OCI-LY7 (cell line): ENCODE data around the gene USO1. TPM values are rescaled to one million over a fixed set of nuclear protein-coding genes. Genes with fewer than 3 reads are reported as not detected.

ENCODE experiments used
- BruUV-seq: library from RNA; stranded (reverse); fragments of 400-500 nt; replicated peaks from 2 replicates; lab custom pipeline; 2021; lab: Mats Ljungman, UMichigan
- CTCF ChIA-PET: fragments of 300-600 bp; sonication (Branson Sonifier 250); formaldehyde crosslinking; loops from one replicate; lab custom pipeline; 2022; ENCODE audit warnings: antibody characterized with exemption; ENCODE audit not compliant: unreplicated experiment; lab: Charles Lee
- POLR2A ChIA-PET: fragments of 300-600 bp; sonication (Branson Sonifier 250); formaldehyde crosslinking; loops from one replicate; lab custom pipeline; 2022; ENCODE audit warnings: antibody characterized with exemption; lab: Charles Lee
- DNase-seq: peaks from one replicate; pipeline ENCODE4 v3.0.0-alpha.2; 2015; ENCODE audit warnings: low spot score
- H2AFZ ChIP-seq: fragments of 200-600 bp; sonication (generic), shearing (Covaris generic); 2 replicates; pipeline ENCODE4 v1.6.1; 2014; ENCODE audit warnings: mild to moderate bottlenecking, antibody characterized with exemption, low read length, moderate library complexity
- H3K27ac ChIP-seq: fragments of 200-600 bp; sonication (generic); 2 replicates; pipeline ENCODE4 v1.5.1; 2014; ENCODE audit warnings: mixed run types, low read depth, mild to moderate bottlenecking, moderate library complexity, low read length, inconsistent platforms; ENCODE audit not compliant: poor library complexity, severe bottlenecking
- H3K36me3 ChIP-seq: fragments of 200-600 bp; sonication (generic); 2 replicates; pipeline ENCODE4 v1.6.1; 2014; ENCODE audit warnings: mild to moderate bottlenecking, antibody characterized with exemption, low read length, moderate library complexity, mixed read lengths; ENCODE audit not compliant: insufficient read depth
- H3K4me1 ChIP-seq: fragments of 200-600 bp; sonication (generic); 2 replicates; pipeline ENCODE4 v1.5.1; 2014; ENCODE audit warnings: mild to moderate bottlenecking, low read length; ENCODE audit not compliant: insufficient read depth, poor library complexity, severe bottlenecking
- H3K4me2 ChIP-seq: fragments of 200-600 bp; sonication (generic); 2 replicates; pipeline ENCODE4 v1.6.1; 2014; ENCODE audit warnings: mild to moderate bottlenecking, low read length
- H3K4me3 ChIP-seq: fragments of 200-600 bp; sonication (generic); 2 replicates; pipeline ENCODE4 v1.5.1; 2014; ENCODE audit warnings: mild to moderate bottlenecking, low read depth, low read length; ENCODE audit not compliant: poor library complexity, severe bottlenecking
- H3K79me2 ChIP-seq: fragments of 200-600 bp; sonication (generic); 2 replicates; pipeline ENCODE4 v1.6.1; 2016; ENCODE audit warnings: low read depth, mild to moderate bottlenecking, low read length, moderate library complexity, mixed read lengths; ENCODE audit not compliant: insufficient read depth
- H3K9me2 ChIP-seq: fragments of 200-600 bp; sonication (generic); 2 replicates; pipeline ENCODE4 v1.6.1; 2016; ENCODE audit warnings: mild to moderate bottlenecking, low read length, mixed read lengths; ENCODE audit not compliant: insufficient read depth
- H3K9me3 ChIP-seq: fragments of 200-600 bp; sonication (generic); 2 replicates; pipeline ENCODE4 v1.6.1; 2014; ENCODE audit warnings: mild to moderate bottlenecking, mixed run types, low read length, mixed read lengths
- H4K20me1 ChIP-seq: fragments of 200-600 bp; sonication (generic); 2 replicates; pipeline ENCODE4 v1.6.1; 2014; ENCODE audit warnings: mild to moderate bottlenecking, antibody characterized with exemption, low read length, moderate library complexity, mixed read lengths; ENCODE audit not compliant: insufficient read depth
- CTCF ChIP-seq: fragments of 200-600 bp; sonication (generic); conservative IDR thresholded peaks from 2 replicates; pipeline ENCODE4 v1.5.1; 2014; ENCODE audit warnings: mild to moderate bottlenecking, antibody characterized with exemption, low read length, moderate library complexity, mixed read lengths
- EZH2phosphoT487 ChIP-seq: fragments of 200-600 bp; sonication (generic); IDR thresholded peaks from 2 replicates; pipeline ENCODE4 v1.6.1; 2018; ENCODE audit warnings: low read depth, borderline replicate concordance, mild to moderate bottlenecking, mixed run types, antibody characterized with exemption, low read length, moderate library complexity, mixed read lengths
- intact Hi-C: fragments of 100-400 bp; cut with micrococcal nuclease; formaldehyde crosslinking; loops from one replicate; pipeline ENCODE4 v1.10.0; 2022; ENCODE audit not compliant: unreplicated experiment
- total RNA-seq, 2 experiments: library from RNA; depleted of rRNA in 1 of 2; stranded (reverse); fragments of >200 nt in 1 of 2; shearing (Covaris generic) in 1 of 2; gene quantifications; 2 replicates each; pipeline ENCODE4 v1.2.3, GENCODE V29; 2014 to 2022

Gene USO1
- total RNA-seq, 2 experiments from 2014 or later = 38.0 to 54.6 TPM

GRCh38 chr4:75733369-75733768 is 9.0 kb downstream of the USO1 start:
- Histone ChIP-seq H3K36me3 (peaks cover 16% of the 10 kb centered on the region), H2AFZ (no peak overlapping the region), H4K20me1 (no peaks in the 10 kb centered on the region), H3K27ac (no peak overlapping the region), H3K9me3 (no peaks in the 10 kb centered on the region), H3K4me2 (no peak overlapping the region), H3K79me2 (peaks cover 40% of the 10 kb centered on the region; the same call in 1 of the 2 replicates), H3K9me2 (no peaks in the 10 kb centered on the region), H3K4me1 (no peaks in the 10 kb centered on the region), H3K4me3 (no peak overlapping the region)
- ChIA-PET POLR2A (interaction anchor here (0.7 kb wide), 1 partner anchor 14 kb away, joined by 3 read pairs; no protein-coding TSS in a partner anchor), CTCF (no interaction called here)
- BruUV-seq = no TSS peak
- no peak for DNase-seq
- TF ChIP-seq CTCF = no peak
- intact Hi-C loops = no loop called here

- CTCF ChIA-PET = interaction anchor here (0.7 kb wide), 1 partner anchor 13 kb away, joined by 3 read pairs; no protein-coding TSS in a partner anchor
- Histone ChIP-seq H3K4me1 (peaks cover 9% of the 10 kb centered on the region), H3K9me3 (no peaks in the 10 kb centered on the region), H4K20me1 (no peaks in the 10 kb centered on the region), H3K79me2 (peaks cover 35% of the 10 kb centered on the region; the same call in 1 of the 2 replicates), H3K27ac (no peak overlapping the region), H3K9me2 (no peaks in the 10 kb centered on the region), H3K4me2 (no peak overlapping the region), H3K4me3 (no peak overlapping the region), H2AFZ (no peak overlapping the region), H3K36me3 (peaks cover 16% of the 10 kb centered on the region)
- intact Hi-C loops = no loop called here
- TF ChIP-seq CTCF (no peak), EZH2phosphoT487 (no peak)
- POLR2A ChIA-PET = interaction anchor here (0.6 to 1.0 kb wide), 4 partner anchors 11 to 304 kb away, joined by 4 read pairs; partner anchors contain the start of genes G3BP2 and USO1
- no TSS peak for BruUV-seq
- no peak for DNase-seq
Observed at GRCh38 chr4:75735525-75735924, 11.1 kb downstream of the USO1 start.

- POLR2A ChIA-PET = interaction anchor here (0.6 kb wide), 1 partner anchor 12 kb away, joined by 4 read pairs; no protein-coding TSS in a partner anchor
- DNase-seq = no peak
- no peaks in the 10 kb centered on the region for H4K20me1 ChIP-seq
- no peak overlapping the region for H3K4me2 ChIP-seq
- intact Hi-C loops = no loop called here
- CTCF ChIA-PET = no interaction called here
- H3K36me3 ChIP-seq = peaks cover 16% of the 10 kb centered on the region
- H3K27ac ChIP-seq = no peak overlapping the region
- no peak for TF ChIP-seq EZH2phosphoT487
- no peak for TF ChIP-seq CTCF
- no peak overlapping the region for H3K4me3 ChIP-seq
- BruUV-seq = no TSS peak
- no peak overlapping the region for H2AFZ ChIP-seq
- H3K79me2 ChIP-seq = peaks cover 22% of the 10 kb centered on the region; the same call in 1 of the 2 replicates
- no peaks in the 10 kb centered on the region for H3K9me3 ChIP-seq
- peaks cover 9% of the 10 kb centered on the region for H3K4me1 ChIP-seq
- no peaks in the 10 kb centered on the region for H3K9me2 ChIP-seq
Observed at GRCh38 chr4:75736862-75737261, 12.5 kb downstream of the USO1 start.
